ENCODE data around the gene SDC3.

SDC3 gene

DNA sequence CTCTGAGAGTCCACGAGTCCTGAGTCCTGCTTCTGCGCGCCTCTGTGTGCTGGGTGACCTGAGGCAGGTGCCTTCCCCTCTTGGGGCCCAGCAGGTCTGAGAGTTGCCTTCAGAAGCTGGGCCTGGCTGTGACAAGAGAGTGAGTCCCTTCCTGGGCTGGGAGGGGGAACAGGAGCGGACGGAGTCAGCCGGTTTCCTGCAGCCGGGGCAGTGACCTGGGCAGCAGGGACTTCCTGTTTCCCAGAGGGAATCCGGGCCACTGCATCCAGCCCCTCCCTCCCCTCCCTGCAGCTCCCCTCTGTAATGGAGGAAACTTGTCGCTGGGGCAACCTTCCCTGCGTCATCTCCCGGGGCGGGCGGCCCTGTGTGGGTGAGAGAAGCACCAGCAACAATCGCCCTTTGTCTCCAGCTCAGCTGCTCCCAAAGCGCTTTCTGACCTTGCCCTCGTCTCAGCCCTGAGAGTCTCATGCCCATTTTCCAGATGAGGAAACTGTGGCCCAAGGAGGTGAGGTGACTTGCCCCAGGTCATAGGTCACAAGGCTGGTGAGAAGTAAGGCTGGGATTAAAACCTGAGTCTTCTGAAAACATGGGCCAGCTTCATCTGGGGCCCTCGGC is 61.1 kb downstream of the SDC3 start:
- ATAC-seq (no peak), DNase-seq (ENCODE audit: low spot score in 2 of 2) (no peak)
- Mint-ChIP-seq H3K36me3 (no peaks in the 10 kb centered on the region), H3K4me3 (no peak overlapping the region), H3K27ac (no peak overlapping the region), H3K4me1 (peaks cover 4% of the 10 kb centered on the region), H3K9me3 (no peaks in the 10 kb centered on the region)

DNA sequence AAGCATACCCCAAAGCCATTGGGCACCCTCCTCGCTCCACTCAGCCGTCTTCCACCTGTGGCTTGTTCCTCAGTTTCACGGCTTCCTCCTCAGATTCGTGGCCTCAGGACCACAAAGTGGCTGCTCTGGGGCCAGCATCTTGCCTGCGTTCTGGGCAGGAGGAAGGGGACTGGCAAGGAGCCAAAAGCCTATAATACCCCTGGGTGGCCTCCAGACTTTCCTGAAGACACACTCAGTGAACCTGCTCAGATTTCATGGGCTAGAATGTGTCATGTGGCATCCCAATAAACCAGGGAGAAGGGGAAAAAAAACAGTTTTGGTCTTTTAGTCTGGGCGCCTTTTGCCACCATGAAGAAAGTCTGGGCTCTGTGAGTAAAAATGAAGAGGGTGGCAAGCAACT is 62.0 kb downstream of the SDC3 start:
- DNase-seq (ENCODE audit: low spot score in 2 of 2), result no peak
- H3K9me3 Mint-ChIP-seq, result no peaks in the 10 kb centered on the region
- no peak overlapping the region for H3K27ac Mint-ChIP-seq
- no peak overlapping the region for H3K4me3 Mint-ChIP-seq
- H3K4me1 Mint-ChIP-seq, result peaks cover 4% of the 10 kb centered on the region
- no peak for ATAC-seq
- no peaks in the 10 kb centered on the region for H3K36me3 Mint-ChIP-seq

DNA sequence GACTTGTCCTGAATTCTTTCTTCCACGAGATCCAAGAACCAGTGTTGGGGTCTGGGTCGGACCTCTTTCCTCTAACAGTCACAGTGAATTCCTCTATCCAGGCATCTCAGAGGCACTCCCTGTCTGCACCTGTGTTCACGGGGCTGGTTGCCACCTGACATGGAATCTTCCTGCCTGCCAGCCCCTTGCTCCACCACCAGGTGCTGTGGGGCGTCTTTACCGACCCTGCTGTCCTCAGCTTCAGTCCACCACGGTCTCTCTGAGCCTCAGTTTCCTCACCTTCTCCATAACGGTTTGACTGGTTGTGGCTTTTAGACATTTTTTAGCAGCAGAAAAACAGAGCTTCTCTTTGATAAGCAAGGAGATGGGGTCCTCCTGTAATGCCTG is 62.7 kb downstream of the SDC3 start:
- no peaks in the 10 kb centered on the region for H3K36me3 Mint-ChIP-seq
- peaks cover 4% of the 10 kb centered on the region for H3K4me1 Mint-ChIP-seq
- H3K27ac Mint-ChIP-seq, result no peak overlapping the region
- no peaks in the 10 kb centered on the region for H3K9me3 Mint-ChIP-seq
- DNase-seq (ENCODE audit: low spot score in 2 of 2), result no peak
- no peak for ATAC-seq
- no peak overlapping the region for H3K4me3 Mint-ChIP-seq

DNA sequence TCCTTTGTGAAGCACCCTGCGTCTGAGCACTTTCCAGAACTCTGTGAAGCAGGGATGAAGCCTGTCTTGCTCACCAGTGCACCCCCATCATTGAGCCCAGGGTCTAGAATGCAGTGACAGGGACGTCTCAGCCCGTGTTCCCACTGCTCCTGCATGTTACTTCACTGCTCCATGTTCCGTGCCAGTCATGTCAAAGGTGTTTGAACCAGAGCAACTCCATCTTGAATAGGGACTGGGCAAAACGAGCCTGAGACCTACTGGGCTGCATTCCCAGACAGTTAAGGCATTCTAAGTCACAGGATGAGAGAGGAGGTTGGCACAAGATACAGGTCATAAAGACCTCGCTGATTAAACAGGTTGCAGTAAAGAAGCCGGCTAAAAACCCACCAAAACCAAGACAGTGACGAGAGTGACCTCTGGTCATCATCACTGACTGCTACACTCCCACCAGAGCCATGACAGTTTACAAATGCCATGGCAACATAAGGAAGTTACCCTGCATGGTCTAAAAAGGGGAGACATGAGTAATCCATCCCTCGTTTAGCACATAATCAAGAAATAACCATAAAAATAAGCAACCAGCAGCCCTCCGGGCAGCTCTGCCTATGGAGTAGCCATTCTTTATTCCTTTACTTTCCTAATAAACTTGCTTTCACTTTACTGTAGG is 63.2 kb downstream of the SDC3 start:
- Mint-ChIP-seq H3K4me1 (peaks cover 4% of the 10 kb centered on the region), H3K36me3 (no peaks in the 10 kb centered on the region), H3K4me3 (no peak overlapping the region), H3K9me3 (no peaks in the 10 kb centered on the region), H3K27ac (no peak overlapping the region)
- no peak for ATAC-seq
- no peak for DNase-seq (ENCODE audit: low spot score in 2 of 2)

DNA sequence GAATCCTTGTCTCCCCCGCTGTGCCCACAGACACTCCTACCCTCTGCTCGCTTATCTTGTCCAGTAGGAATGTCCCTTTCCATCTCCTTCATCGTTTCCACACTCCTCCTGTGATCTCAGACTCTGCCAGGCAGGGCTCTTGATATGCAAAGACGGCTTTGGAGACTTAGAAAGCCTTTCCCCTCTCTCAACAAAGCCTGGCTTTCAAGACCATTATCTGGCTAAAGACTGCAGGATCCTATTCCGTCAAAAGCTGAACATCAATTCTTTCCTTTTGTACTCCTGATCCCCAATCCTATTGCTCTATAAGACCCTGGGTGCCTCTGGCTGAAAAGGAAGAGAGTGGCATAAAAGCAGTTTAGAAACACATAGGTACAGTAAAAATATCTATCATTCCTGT is 63.9 kb downstream of the SDC3 start:
- H3K9me3 Mint-ChIP-seq, result no peaks in the 10 kb centered on the region
- no peak overlapping the region for H3K27ac Mint-ChIP-seq
- no peak for DNase-seq (ENCODE audit: low spot score in 2 of 2)
- H3K4me3 Mint-ChIP-seq, result no peak overlapping the region
- H3K36me3 Mint-ChIP-seq, result no peaks in the 10 kb centered on the region
- ATAC-seq, result no peak
- H3K4me1 Mint-ChIP-seq, result peaks cover 4% of the 10 kb centered on the region

DNA sequence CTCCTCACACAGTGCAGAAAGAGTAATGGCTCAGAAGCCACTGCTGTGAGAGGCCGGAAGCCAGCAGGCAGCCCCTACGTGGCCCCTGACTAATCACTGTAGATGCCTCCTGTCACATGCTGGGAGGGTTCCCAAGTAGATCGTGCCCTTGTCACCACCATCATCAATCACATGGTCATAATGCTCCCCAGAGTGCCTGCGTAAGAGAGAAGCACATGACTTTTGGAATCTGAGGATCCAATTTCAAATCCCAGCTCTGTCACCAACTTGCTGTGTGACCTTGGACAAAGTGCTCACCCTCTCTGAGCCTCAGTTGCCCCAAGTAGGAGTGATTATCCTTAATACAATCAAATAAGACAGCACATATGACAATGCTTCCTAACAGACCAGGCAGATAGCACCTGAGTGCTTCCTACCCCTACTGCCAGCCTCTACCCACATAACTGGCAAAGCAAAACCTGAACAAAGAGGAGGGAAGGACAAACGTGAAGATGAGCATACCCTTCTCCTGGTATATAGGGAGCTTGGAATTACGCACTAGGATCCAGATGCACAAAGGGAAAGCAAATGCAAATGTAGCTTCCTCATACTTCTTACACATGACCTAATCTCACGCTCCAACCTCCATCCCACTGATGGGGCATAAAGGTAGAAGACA is 65.7 kb downstream of the SDC3 start:
- Mint-ChIP-seq H3K4me3 (no peak overlapping the region), H3K9me3 (no peaks in the 10 kb centered on the region), H3K36me3 (no peaks in the 10 kb centered on the region), H3K4me1 (peaks cover 4% of the 10 kb centered on the region), H3K27ac (no peak overlapping the region)
- no peak for DNase-seq (ENCODE audit: low spot score in 2 of 2)
- no peak for ATAC-seq

DNA sequence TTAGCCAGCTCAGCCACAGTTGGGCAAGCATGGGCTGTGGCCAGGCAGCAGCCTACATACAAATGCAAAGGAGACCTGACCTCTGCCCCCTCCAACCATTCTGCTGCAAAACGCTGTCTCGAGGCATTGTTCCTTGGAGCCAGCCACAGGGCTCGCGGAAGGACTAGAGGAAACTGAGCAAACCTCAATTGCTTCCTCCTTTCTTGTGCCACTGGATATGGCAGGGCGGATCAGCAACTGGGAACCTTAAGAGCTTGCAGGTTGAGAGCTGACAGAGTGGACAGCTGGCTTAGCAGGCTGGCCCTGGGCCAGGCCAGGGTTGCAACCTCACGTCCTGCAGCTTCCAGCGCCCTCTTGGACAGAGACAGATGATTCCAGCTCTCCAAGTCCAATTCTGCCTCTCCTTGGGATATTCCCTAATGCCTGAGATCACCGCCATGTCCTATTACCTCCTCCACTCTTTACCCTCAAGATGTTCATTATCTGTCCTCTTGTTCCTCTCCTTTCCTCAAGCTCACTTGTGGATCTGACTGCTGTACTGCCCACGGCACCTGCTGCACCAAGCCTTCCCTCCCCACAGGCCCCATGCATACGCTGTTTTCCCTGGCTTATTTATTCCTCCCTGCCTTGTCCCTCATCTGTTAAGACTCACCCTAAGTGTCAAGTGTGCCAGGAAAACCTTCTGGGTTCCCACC is 67.5 kb downstream of the SDC3 start:
- ATAC-seq, result no peak
- H3K27ac Mint-ChIP-seq, result no peak overlapping the region
- no peaks in the 10 kb centered on the region for H3K36me3 Mint-ChIP-seq
- peaks cover 4% of the 10 kb centered on the region for H3K4me1 Mint-ChIP-seq
- no peaks in the 10 kb centered on the region for H3K9me3 Mint-ChIP-seq
- DNase-seq (ENCODE audit: low spot score in 2 of 2), result no peak
- no peak overlapping the region for H3K4me3 Mint-ChIP-seq

DNA sequence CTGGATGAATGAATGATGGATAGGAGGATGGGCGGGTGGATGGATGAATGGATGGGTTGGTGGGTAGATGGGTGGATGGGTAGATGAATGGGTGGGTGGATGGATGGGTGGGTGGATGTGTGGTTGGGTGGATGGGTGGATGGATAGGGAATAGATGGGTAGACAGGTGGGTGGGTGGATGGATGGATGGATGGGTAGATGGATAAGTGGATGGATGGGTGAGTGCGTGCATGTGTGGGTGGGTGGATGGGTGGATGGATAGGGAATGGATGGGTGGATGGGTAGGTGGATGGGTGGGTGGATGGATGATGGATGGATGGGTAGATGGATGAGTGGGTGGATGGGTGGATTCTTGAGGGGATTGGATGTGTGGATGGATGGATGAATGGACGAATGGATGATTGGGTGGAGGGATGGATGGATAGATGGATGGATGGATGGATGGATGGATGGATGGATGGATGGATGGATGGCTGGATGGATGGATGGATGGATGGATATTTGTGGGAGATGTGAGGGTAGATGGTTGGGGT is 68.7 kb downstream of the SDC3 start:
- Mint-ChIP-seq H3K4me1 (no peaks in the 10 kb centered on the region), H3K9me3 (no peaks in the 10 kb centered on the region), H3K36me3 (no peaks in the 10 kb centered on the region), H3K27ac (no peak overlapping the region), H3K4me3 (no peak overlapping the region)
- DNase-seq (ENCODE audit: low spot score in 2 of 2), result no peak
- ATAC-seq, result no peak

DNA sequence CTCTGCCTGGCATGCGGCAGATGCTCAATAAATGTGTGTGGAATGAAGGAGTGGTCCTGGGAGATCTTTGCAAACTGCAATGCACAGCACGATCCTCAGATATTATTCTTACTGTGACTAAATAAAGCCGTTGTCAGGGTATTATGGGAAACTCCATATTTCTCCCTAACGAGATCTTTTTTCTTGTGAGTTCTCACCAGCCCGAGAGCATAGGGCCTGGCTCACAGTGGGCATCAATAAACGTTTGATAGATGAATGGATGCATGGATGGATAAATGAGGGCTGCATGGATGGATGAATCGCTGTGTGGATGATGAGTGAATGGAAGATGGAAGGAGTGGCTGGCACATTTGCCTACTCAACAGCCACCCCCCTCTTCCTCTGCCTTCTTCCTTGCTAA is 69.6 kb downstream of the SDC3 start:
- Mint-ChIP-seq H3K27ac (no peak overlapping the region), H3K4me1 (no peaks in the 10 kb centered on the region), H3K4me3 (no peak overlapping the region), H3K9me3 (no peaks in the 10 kb centered on the region), H3K36me3 (no peaks in the 10 kb centered on the region)
- no peak for ATAC-seq
- no peak for DNase-seq (ENCODE audit: low spot score in 2 of 2)

DNA sequence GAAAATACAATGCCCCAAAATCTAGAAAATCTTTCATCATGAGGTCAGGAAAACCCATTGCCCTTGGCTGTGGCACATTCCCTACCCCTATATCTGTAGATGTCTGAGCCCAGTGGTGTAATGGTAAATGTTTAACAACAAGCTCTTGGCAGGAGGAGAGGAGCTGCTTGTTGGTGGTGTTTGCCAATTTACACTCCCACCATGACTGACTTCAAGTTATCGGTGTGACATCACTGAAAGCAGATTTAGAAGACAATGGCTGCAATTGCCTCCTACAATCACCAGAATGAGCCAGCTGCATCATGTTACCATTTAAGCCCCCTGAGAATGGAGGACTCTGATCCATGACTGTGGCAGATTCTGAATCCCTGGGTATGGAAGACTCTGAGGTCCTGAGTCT is 70.9 kb downstream of the SDC3 start:
- Mint-ChIP-seq H3K27ac (no peak overlapping the region), H3K4me1 (no peaks in the 10 kb centered on the region), H3K36me3 (no peaks in the 10 kb centered on the region), H3K9me3 (no peaks in the 10 kb centered on the region), H3K4me3 (no peak overlapping the region)
- ATAC-seq, result no peak
- no peak for DNase-seq (ENCODE audit: low spot score in 2 of 2)

DNA sequence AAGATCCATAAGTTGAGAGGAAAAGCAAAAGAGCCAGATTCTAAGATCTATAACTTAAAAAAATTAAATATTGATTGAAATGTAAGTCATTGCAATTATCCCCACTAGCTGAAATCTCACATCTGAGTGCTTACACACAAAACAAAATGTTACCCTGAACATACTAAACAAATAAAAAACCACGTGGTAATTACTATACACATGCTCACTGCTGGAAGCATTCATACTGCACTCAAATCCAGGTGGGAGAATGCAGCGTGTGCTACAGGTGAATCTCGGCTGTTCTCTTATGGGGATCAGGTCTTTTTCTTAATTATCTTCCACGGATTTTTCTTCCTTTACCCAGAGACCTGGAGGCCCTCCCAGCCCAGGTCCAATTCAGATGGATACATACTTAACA is 74.3 kb downstream of the SDC3 start:
- DNase-seq (ENCODE audit: low spot score in 2 of 2) (no peak), ATAC-seq (no peak)
- Mint-ChIP-seq H3K4me3 (no peak overlapping the region), H3K36me3 (no peaks in the 10 kb centered on the region), H3K4me1 (no peaks in the 10 kb centered on the region), H3K9me3 (no peaks in the 10 kb centered on the region), H3K27ac (no peak overlapping the region)

DNA sequence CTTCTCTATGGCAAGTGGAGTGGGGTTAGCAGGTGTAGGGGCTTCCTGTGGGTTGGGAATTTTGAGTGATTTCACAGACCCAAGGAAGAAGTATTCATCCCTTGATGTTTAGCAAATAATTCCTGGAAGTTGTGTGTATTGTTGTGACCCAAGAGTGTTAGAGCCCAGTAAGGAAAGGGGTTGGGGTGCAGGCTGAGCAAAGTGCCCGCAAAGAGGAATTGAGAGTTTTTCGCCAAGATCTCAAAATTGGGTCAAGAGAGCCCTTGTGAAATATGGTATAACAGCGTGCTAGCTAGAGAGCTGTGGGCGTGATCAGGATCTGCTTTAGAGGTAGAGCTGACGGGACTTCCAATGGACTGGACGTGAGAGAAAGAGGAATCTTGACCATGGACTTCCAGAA is 78.0 kb downstream of the SDC3 start:
- H3K9me3 Mint-ChIP-seq, result no peaks in the 10 kb centered on the region
- no peaks in the 10 kb centered on the region for H3K36me3 Mint-ChIP-seq
- ATAC-seq, result no peak
- no peak for DNase-seq (ENCODE audit: low spot score in 2 of 2)
- H3K27ac Mint-ChIP-seq, result no peak overlapping the region
- H3K4me1 Mint-ChIP-seq, result peaks cover under 1% of the 10 kb centered on the region
- no peak overlapping the region for H3K4me3 Mint-ChIP-seq

DNA sequence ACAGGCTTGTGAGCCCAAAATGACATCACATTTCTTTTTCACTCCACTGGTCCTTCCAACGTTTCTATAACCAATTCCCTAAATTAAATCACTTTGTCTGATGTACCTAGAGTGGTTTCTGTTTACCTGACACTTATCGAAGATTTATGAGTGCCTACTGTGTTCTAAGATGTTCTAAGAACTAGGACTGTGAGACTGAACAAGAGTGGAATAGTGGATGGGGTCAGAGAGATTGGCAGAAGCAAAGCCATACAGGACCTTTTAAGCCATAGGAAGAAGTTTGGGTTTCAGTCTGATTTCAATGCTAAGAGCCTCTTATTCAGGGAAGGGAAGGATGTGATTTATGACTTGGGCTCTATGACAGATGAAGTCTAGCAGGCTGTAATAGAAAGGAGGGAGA is 78.7 kb downstream of the SDC3 start:
- Mint-ChIP-seq H3K4me3 (no peak overlapping the region), H3K4me1 (peaks cover 7% of the 10 kb centered on the region), H3K27ac (no peak overlapping the region), H3K36me3 (peaks cover 4% of the 10 kb centered on the region), H3K9me3 (no peaks in the 10 kb centered on the region)
- DNase-seq (ENCODE audit: low spot score in 2 of 2) (no peak), ATAC-seq (no peak)

DNA sequence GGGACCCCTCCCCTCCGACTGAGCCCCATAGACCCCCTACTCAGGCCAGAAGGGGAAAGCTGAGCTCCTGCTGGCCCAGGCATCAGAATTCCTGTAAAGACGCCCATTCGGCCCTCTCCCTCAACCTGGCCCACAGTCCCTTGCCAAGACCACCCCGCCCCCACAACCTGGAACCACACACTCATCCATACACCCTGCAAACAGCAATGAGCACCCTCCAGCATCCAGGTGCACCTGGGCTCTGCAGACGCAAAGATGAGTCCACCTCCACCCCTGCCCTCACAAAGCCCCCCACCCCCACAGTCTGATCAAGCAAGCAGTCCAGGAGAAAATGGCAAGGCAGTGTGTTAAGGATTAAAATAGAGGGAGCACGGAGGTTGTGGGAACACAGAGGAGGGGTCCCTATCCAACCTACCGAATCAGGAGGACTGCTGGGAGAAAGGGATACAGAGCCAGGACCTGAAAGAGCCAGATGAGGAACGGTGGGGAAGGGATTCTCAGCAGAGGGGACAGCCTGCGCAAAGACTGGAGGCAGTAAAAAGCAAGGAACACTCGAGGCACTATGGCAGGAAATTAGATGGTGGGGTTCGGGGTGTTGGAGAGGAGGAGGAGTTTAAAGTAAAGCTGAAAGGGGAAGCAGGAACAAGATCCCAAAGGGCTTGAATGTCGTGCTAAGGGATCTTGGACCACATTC is 83.7 kb downstream of the SDC3 start:
- Mint-ChIP-seq H3K36me3 (peaks cover 5% of the 10 kb centered on the region), H3K4me1 (peaks cover 30% of the 10 kb centered on the region), H3K4me3 (peak overlapping the region; percentile 85), H3K9me3 (no peaks in the 10 kb centered on the region), H3K27ac (no peak overlapping the region)
- ATAC-seq (no peak), DNase-seq (ENCODE audit: low spot score in 2 of 2) (no peak)

Measured in stimulated activated effector memory CD8-positive, alpha-beta T cell treated with anti-CD3 and anti-CD28 coated beads, Interleukin-12 subunit alpha, Interleukin-12 subunit beta, amount 100 ng/mL, for 72 hours (primary cell).